Natural killer cell (primary cell): ENCODE measurements around the gene RORC. TPM values are rescaled to one million over a fixed set of nuclear protein-coding genes. Genes with fewer than 3 reads are reported as not detected.

Source experiments
- ATAC-seq, 3 donors: fragments of 150-1000 bp in 2 of 3; fragments of 200-7000 bp in 1 of 3; cut with Tn5 transposase; 1 replicate in 1 of 3; 2 replicates in 2 of 3; pipeline ENCODE4 v1.10.0; 2021; ENCODE audit warnings: mild to moderate bottlenecking in 2 of 3, moderate library complexity in 2 of 3
- DNase-seq, 2 donors: peaks; one replicate each; pipeline versions ENCODE4 v3.0.0 to v3.0.0-alpha.2; 2013 to 2021; ENCODE audit warnings: mixed read lengths in 1 of 2
- H3K27ac ChIP-seq: one replicate; pipeline ENCODE4 v1.5.1; 2013; ENCODE audit warnings: mild to moderate bottlenecking, low read length
- H3K27me3 ChIP-seq: one replicate; pipeline ENCODE4 v1.6.1; 2013; ENCODE audit warnings: low read length; ENCODE audit not compliant: control insufficient read depth, insufficient read depth
- H3K36me3 ChIP-seq: one replicate; pipeline ENCODE4 v1.6.1; 2013; ENCODE audit warnings: low read length; ENCODE audit not compliant: control insufficient read depth, insufficient read depth
- H3K4me1 ChIP-seq: one replicate; pipeline ENCODE4 v1.6.1; 2013; ENCODE audit warnings: low read length; ENCODE audit not compliant: control insufficient read depth, insufficient read depth
- H3K4me3 ChIP-seq: one replicate; pipeline ENCODE4 v1.5.1; 2013; ENCODE audit warnings: low read length
- H3K9me3 ChIP-seq: one replicate; pipeline ENCODE4 v1.6.1; 2013; ENCODE audit warnings: low read length; ENCODE audit not compliant: control insufficient read depth, insufficient read depth
- H3K27ac Mint-ChIP-seq, 2 donors: one replicate each; pipeline ENCODE4 v1.8.0; 2022; ENCODE audit warnings: mild to moderate bottlenecking in 2 of 2, mixed read lengths in 2 of 2, moderate library complexity in 1 of 2
- H3K27me3 Mint-ChIP-seq, 2 donors: one replicate each; pipeline ENCODE4 v1.8.0; 2022; ENCODE audit warnings: low read depth in 2 of 2, mixed read lengths in 2 of 2
- H3K36me3 Mint-ChIP-seq: one replicate; pipeline ENCODE4 v1.8.0; 2022; ENCODE audit warnings: mixed read lengths
- H3K4me1 Mint-ChIP-seq, 2 donors: one replicate each; pipeline ENCODE4 v1.8.0; 2022; ENCODE audit warnings: mixed read lengths in 2 of 2
- H3K4me3 Mint-ChIP-seq: one replicate; pipeline ENCODE4 v1.8.0; 2022; ENCODE audit warnings: mild to moderate bottlenecking, moderate library complexity, mixed read lengths
- H3K9me3 Mint-ChIP-seq, 2 donors: one replicate each; pipeline ENCODE4 v1.8.0; 2022; ENCODE audit warnings: mixed read lengths in 2 of 2
- WGBS: methylation state at CpG from one replicate; pipeline ENCODE4 v1.1.7; 2013; ENCODE audit warnings: missing lambda C conversion rate; ENCODE audit not compliant: insufficient coverage; 5-methylcytosine and 5-hydroxymethylcytosine counted together
- intact Hi-C: fragments of 100-400 bp; cut with micrococcal nuclease; formaldehyde crosslinking; loops from one replicate; pipeline ENCODE4 v1.14.2; 2022
- total RNA-seq, 4 donors: library from RNA; stranded (reverse); fragments of 120-200 nt in 1 of 4; gene quantifications; one replicate each; pipeline versions ENCODE4 v1.2.3 to v1.2.4, GENCODE V29; 2013 to 2022
- TF ChIP-seq, protein P1 (sequence below): fragments of 200-600 bp; IDR thresholded peaks from one replicate; pipeline ENCODE4 v1.8.0; 2022; ENCODE audit warnings: antibody characterized with exemption

Gene RORC
- total RNA-seq, 3 donors from 2014 or later (not counting 1 experiment from before 2014, with no cell fraction given), result 0.14 to 0.78 (median 0.70) TPM

DNA sequence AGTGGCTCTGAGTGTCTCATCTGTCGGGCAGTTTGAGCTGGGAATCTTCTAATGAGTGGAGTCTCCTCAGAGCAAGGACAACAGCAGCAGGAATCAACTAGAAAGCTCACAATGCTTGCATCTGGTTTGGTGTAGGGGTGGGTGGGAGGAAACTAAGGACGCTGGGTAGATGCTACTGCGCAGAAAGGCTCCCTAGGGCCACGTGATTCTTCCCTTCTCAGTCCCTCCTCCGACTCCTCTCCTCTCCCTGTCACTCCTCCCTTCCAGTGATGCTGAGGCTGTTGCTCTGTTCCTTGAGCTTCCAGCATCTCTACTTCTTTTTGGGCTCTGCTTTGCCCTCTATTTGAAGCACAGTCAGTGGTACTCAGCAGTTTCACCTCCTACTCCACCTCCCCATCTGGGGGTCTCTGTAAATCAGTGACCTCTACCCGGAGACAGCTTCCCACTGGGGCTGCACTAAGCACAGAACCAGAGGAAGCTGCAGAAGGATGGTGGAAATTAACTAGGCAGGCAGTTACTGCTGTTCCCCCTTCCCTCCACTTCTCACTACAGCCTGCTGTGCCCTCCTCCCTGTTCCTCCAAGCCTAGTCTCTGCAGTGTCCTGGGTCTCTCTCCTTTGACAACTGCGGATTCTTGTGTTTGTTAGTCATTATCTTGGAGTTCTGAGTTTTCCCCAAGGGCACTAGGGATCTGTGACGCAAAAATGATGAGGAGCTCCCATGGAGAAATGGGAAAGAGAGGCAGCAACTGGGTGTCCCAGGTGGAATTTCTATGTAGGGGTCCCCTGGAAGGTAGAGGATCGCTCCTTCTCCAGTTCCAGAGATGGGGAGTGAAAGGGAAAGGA is 32.2 kb downstream of the RORC start:
- Mint-ChIP-seq H3K9me3 (no peaks in the 10 kb centered on the region), H3K4me1 (peaks cover 13 to 15% of the 10 kb centered on the region in 2 donors), H3K27ac (no peak overlapping the region), H3K36me3 (peaks cover 3% of the 10 kb centered on the region), H3K4me3 (no peak overlapping the region), H3K27me3 (peaks cover 0 to 5% of the 10 kb centered on the region in 2 donors)
- Histone ChIP-seq H3K9me3 (no peaks in the 10 kb centered on the region), H3K36me3 (no peaks in the 10 kb centered on the region), H3K4me3 (no peak overlapping the region), H3K4me1 (peaks cover 9% of the 10 kb centered on the region), H3K27ac (no peak overlapping the region), H3K27me3 (no peaks in the 10 kb centered on the region)
- ATAC-seq, result no peak
- TF ChIP-seq, protein P1, sequence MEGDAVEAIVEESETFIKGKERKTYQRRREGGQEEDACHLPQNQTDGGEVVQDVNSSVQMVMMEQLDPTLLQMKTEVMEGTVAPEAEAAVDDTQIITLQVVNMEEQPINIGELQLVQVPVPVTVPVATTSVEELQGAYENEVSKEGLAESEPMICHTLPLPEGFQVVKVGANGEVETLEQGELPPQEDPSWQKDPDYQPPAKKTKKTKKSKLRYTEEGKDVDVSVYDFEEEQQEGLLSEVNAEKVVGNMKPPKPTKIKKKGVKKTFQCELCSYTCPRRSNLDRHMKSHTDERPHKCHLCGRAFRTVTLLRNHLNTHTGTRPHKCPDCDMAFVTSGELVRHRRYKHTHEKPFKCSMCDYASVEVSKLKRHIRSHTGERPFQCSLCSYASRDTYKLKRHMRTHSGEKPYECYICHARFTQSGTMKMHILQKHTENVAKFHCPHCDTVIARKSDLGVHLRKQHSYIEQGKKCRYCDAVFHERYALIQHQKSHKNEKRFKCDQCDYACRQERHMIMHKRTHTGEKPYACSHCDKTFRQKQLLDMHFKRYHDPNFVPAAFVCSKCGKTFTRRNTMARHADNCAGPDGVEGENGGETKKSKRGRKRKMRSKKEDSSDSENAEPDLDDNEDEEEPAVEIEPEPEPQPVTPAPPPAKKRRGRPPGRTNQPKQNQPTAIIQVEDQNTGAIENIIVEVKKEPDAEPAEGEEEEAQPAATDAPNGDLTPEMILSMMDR, result no peak
- WGBS, result 82% methylated on average over 9 of the region's 9 CpGs
- intact Hi-C loops, result no loop called here
- no peak for DNase-seq

DNA sequence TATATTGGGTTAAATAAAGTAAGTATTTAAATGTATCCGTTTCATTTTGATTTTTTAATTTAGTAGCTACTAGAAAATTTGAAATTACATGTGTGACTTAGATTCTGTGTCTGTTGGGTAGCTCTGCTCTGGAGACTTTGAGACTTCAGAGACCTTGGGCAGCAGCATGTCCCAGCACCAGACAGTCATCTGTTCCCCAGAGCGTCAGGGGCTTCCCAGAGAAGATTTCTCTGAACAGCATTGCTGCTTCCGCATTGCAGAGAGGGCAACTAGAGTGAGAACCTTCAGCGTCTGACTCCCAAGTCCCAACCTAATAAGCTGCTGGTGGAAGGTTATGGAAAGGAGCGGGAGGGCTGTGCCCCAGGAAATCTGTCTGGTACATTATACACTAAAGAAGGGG is 33.0 kb downstream of the RORC start:
- H3K27ac Mint-ChIP-seq, result no peak overlapping the region
- no peaks in the 10 kb centered on the region for H3K9me3 Mint-ChIP-seq
- DNase-seq, result no peak
- H3K9me3 ChIP-seq, result no peaks in the 10 kb centered on the region
- H3K4me3 Mint-ChIP-seq, result no peak overlapping the region
- WGBS, result 92% methylated on average over 5 of the region's 5 CpGs
- H3K27ac ChIP-seq, result no peak overlapping the region
- H3K27me3 ChIP-seq, result no peaks in the 10 kb centered on the region
- H3K4me1 ChIP-seq, result peaks cover 9% of the 10 kb centered on the region
- H3K4me3 ChIP-seq, result no peak overlapping the region
- TF ChIP-seq, protein P1, result no peak
- intact Hi-C loops, result no loop called here
- no peaks in the 10 kb centered on the region for H3K36me3 ChIP-seq
- peaks cover 13 to 15% of the 10 kb centered on the region in 2 donors for H3K4me1 Mint-ChIP-seq
- peaks cover 7% of the 10 kb centered on the region for H3K36me3 Mint-ChIP-seq
- peaks cover 0 to 5% of the 10 kb centered on the region in 2 donors for H3K27me3 Mint-ChIP-seq
- no peak for ATAC-seq

DNA sequence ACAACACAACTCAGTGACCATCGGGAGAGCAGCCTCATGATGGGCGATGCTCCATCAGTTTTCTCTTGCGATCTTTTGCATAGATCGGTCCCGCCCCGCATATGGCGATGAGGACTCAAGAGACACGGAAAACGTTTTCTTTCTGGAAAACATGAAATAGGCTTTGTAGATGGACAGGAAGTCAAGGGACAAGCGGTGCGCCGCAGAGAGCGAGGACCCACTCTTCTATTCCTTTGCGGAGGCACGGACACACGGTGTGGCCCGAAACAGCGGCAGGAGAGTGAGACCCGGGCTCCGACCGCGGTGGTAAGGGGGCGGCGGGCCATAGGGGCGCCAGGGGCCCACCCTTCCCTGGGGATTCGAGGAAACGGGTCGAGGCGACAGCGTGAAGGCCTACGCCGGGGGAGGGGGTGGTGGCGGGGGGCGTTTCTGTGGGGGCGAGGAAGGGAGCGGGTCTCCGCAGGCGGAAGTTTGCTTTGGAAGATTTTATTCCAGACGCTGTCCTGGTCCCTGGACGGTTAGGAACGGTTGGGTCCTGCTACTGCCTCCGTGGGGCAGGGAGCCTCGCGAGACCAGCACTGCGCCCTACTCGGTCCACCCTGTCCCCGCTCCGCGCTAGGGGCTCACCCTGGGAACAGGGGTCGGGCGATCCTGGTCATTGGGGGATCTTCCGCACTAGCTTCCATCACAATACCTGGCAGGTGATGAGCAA is 40.5 kb downstream of the RORC start:
- Mint-ChIP-seq H3K9me3 (no peaks in the 10 kb centered on the region), H3K27me3 (no peaks in the 10 kb centered on the region), H3K27ac (peak overlapping the region; percentile 93 to 94), H3K4me3 (peak overlapping the region; percentile 100), H3K36me3 (peaks cover 7% of the 10 kb centered on the region), H3K4me1 (peaks cover 20 to 34% of the 10 kb centered on the region in 2 donors)
- intact Hi-C loops, result loop anchor here (1.0 to 2.0 kb wide), 3 partner anchors 28 to 510 kb away; partner anchors contain the start of gene MRPL9
- peak in 1 of 2 donors; percentile 22 for DNase-seq
- H3K9me3 ChIP-seq, result no peaks in the 10 kb centered on the region
- TF ChIP-seq, protein P1, result no peak
- peaks cover 9% of the 10 kb centered on the region for H3K4me1 ChIP-seq
- no peaks in the 10 kb centered on the region for H3K36me3 ChIP-seq
- ATAC-seq, result no peak
- WGBS, result 1% methylated on average over 52 of the region's 52 CpGs
- peak overlapping the region; percentile 39 for H3K27ac ChIP-seq
- H3K4me3 ChIP-seq, result peak overlapping the region; percentile 96
- no peaks in the 10 kb centered on the region for H3K27me3 ChIP-seq
